NT2/D1 (cell line): ENCODE data around the gene MSH4.
"Not testable (repeated sequence)": the region's sequence is repeated elsewhere in the genome, so short reads cannot be mapped to it uniquely, and the experiment has no call there.

ENCODE experiments used
- DNase-seq: peaks from one replicate; pipeline ENCODE4 v3.0.0-alpha.2; 2011; ENCODE audit warnings: low read depth, low spot score
- H3K27me3 ChIP-seq: 2 replicates; pipeline ENCODE4 v1.6.0; 2011; ENCODE audit warnings: mild to moderate bottlenecking; ENCODE audit not compliant: insufficient read length, insufficient read depth
- H3K36me3 ChIP-seq: 2 replicates; pipeline ENCODE4 v1.6.1; 2011; ENCODE audit warnings: mild to moderate bottlenecking, low read length, mixed read lengths; ENCODE audit not compliant: insufficient read depth, insufficient read length
- H3K4me1 ChIP-seq: 2 replicates; pipeline ENCODE4 v1.5.1; 2011; ENCODE audit not compliant: insufficient read depth, insufficient read length
- H3K4me3 ChIP-seq: 2 replicates; pipeline ENCODE4 v1.5.1; 2011; ENCODE audit warnings: low read depth; ENCODE audit not compliant: insufficient read length
- H3K9ac ChIP-seq: 2 replicates; pipeline ENCODE4 v1.6.0; 2011; ENCODE audit warnings: low read depth; ENCODE audit not compliant: insufficient read length
- H3K9me3 ChIP-seq: 2 replicates; pipeline ENCODE4 v1.5.1; 2011; ENCODE audit warnings: mild to moderate bottlenecking, low read length; ENCODE audit not compliant: insufficient read depth
- SUZ12 ChIP-seq: IDR thresholded peaks from 2 replicates; pipeline ENCODE4 v1.6.1; 2011; ENCODE audit not compliant: insufficient read length, insufficient read depth; ENCODE audit errors: extremely low read depth
- YY1 ChIP-seq: IDR thresholded peaks from 2 replicates; pipeline ENCODE4 v1.6.1; 2011; ENCODE audit not compliant: insufficient read length, insufficient read depth
- ZNF274 ChIP-seq: IDR thresholded peaks from 2 replicates; pipeline ENCODE4 v1.6.1; 2011; ENCODE audit warnings: mild to moderate bottlenecking, low read depth, low read length

The MSH4 gene

DNA sequence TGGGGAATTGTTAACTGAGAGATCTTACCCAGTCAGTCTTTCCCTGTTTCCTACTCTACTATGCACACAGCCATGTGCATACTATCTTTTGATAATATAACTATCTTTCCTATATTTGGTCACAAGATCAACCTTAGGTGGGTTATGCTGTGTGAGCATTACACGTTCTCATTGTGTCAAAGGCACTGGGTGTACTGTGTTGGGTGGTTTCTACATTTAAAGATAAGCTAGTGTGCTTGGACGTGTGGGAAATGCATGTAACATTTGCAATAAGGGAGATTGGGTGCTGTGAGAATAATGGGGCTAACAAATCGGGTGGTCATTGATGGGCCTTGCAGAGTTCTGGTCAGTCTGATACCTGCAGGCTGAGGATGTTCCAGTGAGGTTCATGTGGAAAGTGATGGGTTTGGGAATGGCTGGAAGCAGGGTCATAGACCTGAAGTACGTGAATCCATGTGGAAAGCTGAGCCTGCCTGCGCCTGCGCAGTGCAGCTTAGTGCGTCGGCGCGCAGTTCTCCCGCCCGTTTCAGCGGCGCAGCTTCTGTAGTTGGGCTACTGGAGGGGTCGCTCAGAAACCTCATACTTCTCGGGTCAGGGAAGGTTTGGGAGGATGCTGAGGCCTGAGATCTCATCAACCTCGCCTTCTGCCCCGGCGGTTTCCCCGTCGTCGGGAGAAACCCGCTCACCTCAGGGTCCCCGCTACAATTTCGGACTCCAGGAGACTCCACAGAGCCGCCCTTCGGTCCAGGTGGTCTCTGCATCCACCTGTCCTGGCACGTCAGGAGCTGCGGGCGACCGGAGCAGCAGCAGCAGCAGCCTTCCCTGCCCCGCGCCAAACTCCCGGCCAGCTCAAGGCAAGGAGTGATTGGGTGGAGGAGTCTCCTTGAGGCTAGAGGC, at the start of gene MSH4:
TSS of gene MSH4 (plus strand) at position 507 of the 897 bp plus-strand sequence. CDS start at position 611, 104 bp downstream.
- Histone ChIP-seq H3K36me3 (peaks cover 69% of the 10 kb centered on the region), H3K9ac (no peak within 1 kb of the TSS), H3K4me3 (no peak within 1 kb of the TSS), H3K27me3 (no peaks in the 10 kb centered on the region), H3K4me1 (no peaks in the 10 kb centered on the region), H3K9me3 (no peaks in the 10 kb centered on the region)
- no peak for TF ChIP-seq YY1
- TF ChIP-seq ZNF274: no peak
- TF ChIP-seq SUZ12: no peak
- no peak for DNase-seq

GRCh38 chr1:75757210-75757609, 39.5 kb upstream of the MSH4 start:
- peaks cover 28% of the 10 kb centered on the region; the same call in 1 of the 2 replicates for H3K9me3 ChIP-seq
- H3K4me3 ChIP-seq, H3K27me3 ChIP-seq, H3K4me1 ChIP-seq, DNase-seq, H3K9ac ChIP-seq: not testable (repeated sequence)
- H3K36me3 ChIP-seq: peaks cover 56% of the 10 kb centered on the region

- Histone ChIP-seq H3K9me3 (peaks cover 28% of the 10 kb centered on the region; the same call in 1 of the 2 replicates), H3K36me3 (peaks cover 54% of the 10 kb centered on the region)
- H3K4me3 ChIP-seq, H3K9ac ChIP-seq, DNase-seq, H3K4me1 ChIP-seq, H3K27me3 ChIP-seq: not testable (repeated sequence)
These were observed 38.1 kb upstream of the MSH4 start for GRCh38 chr1:75758543-75758942.

DNA sequence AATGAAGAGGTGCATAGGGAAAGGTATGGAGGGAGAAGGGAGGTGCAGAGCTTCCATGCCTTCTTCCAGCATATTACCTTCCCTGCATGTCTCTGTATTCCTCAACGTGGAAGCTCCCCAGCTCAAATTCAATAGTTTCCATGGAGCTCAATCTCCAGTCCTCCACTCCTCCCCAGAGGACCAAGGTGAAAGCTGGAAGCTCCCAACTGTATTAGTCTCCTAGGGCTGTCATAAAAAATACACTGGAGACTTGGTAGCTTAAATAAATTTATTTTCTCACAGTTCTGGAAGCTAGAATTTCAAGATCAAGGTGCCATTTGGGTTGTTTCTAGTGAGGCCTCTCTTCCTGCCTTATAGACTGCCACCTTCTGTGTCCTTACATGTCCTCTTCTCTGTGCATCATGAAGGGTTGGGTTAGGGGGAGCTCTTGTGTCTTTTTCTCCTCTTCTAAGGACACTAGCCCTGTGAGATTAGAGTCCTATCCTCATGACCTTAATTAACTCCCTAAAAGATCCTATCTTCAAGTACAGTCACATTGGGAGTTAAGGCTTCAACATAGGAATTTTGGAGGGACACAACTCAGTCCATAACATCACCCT, 32.5 kb upstream of the MSH4 start:
- no peak overlapping the region for H3K4me3 ChIP-seq
- H3K27me3 ChIP-seq: no peaks in the 10 kb centered on the region
- DNase-seq: no peak
- no peak for TF ChIP-seq ZNF274
- no peak for TF ChIP-seq YY1
- H3K4me1 ChIP-seq: no peaks in the 10 kb centered on the region
- no peak overlapping the region for H3K9ac ChIP-seq
- H3K9me3 ChIP-seq: no peaks in the 10 kb centered on the region
- H3K36me3 ChIP-seq: peaks cover 23% of the 10 kb centered on the region

GRCh38 chr1:75765697-75766355, 30.9 kb upstream of the MSH4 start:
- Histone ChIP-seq H3K9me3 (no peaks in the 10 kb centered on the region), H3K27me3 (no peaks in the 10 kb centered on the region), H3K9ac (no peak overlapping the region), H3K4me1 (no peaks in the 10 kb centered on the region), H3K4me3 (no peak overlapping the region), H3K36me3 (peaks cover 21% of the 10 kb centered on the region)
- no peak for TF ChIP-seq YY1
- TF ChIP-seq ZNF274: no peak
- TF ChIP-seq SUZ12: no peak
- DNase-seq: no peak

GRCh38 chr1:75768016-75768415, 28.7 kb upstream of the MSH4 start:
- H3K4me3 ChIP-seq: no peak overlapping the region
- no peaks in the 10 kb centered on the region for H3K9me3 ChIP-seq
- no peak for DNase-seq
- H3K4me1 ChIP-seq: no peaks in the 10 kb centered on the region
- H3K9ac ChIP-seq: no peak overlapping the region
- peaks cover 10% of the 10 kb centered on the region for H3K36me3 ChIP-seq
- no peaks in the 10 kb centered on the region for H3K27me3 ChIP-seq
- TF ChIP-seq SUZ12 (no peak), YY1 (no peak)

- Histone ChIP-seq H3K9me3 (no peaks in the 10 kb centered on the region), H3K36me3 (no peaks in the 10 kb centered on the region), H3K4me1 (no peaks in the 10 kb centered on the region), H3K4me3 (no peak overlapping the region), H3K9ac (no peak overlapping the region), H3K27me3 (no peaks in the 10 kb centered on the region)
- no peak for DNase-seq
- TF ChIP-seq SUZ12 (no peak), ZNF274 (no peak), YY1 (no peak)
These were observed 25.9 kb upstream of the MSH4 start for GRCh38 chr1:75770761-75771160.
